ENCODE results near the gene SPDEF. TPM values are rescaled to one million over a fixed set of nuclear protein-coding genes. Genes with fewer than 3 reads are reported as not detected.
A peak's percentile ranks its signal among the peaks of the same experiment; 100 is the strongest.

The SPDEF gene
- total RNA-seq, 1 donor from 2014 or later, result 1.6 TPM

GRCh38 chr6:34510299-34510698, 45.8 kb downstream of the SPDEF start:
- DNase-seq (ENCODE audit: extremely low spot score, unreplicated experiment), result no peak
- Mint-ChIP-seq H3K36me3 (no peaks in the 10 kb centered on the region), H3K9me3 (no peaks in the 10 kb centered on the region), H3K4me1 (ENCODE audit: unreplicated experiment) (peaks cover 29% of the 10 kb centered on the region), H3K27me3 (peaks cover 10% of the 10 kb centered on the region), H3K4me3 (no peak overlapping the region), H3K27ac (no peak overlapping the region)
- TF ChIP-seq CTCF (conservative IDR thresholded peaks at IDR 0.05), result no peak

- Mint-ChIP-seq H3K27ac (no peak overlapping the region), H3K4me1 (ENCODE audit: unreplicated experiment) (peaks cover 29% of the 10 kb centered on the region), H3K36me3 (no peaks in the 10 kb centered on the region), H3K4me3 (no peak overlapping the region), H3K27me3 (peaks cover 10% of the 10 kb centered on the region), H3K9me3 (no peaks in the 10 kb centered on the region)
- no peak for TF ChIP-seq CTCF (conservative IDR thresholded peaks at IDR 0.05)
- DNase-seq (ENCODE audit: extremely low spot score, unreplicated experiment), result no peak
Measured at GRCh38 chr6:34509782-34510181, 46.3 kb downstream of the SPDEF start.

GRCh38 chr6:34508425-34508824, 47.7 kb downstream of the SPDEF start:
- no peaks in the 10 kb centered on the region for H3K27me3 Mint-ChIP-seq
- peak; percentile 49 for TF ChIP-seq CTCF (conservative IDR thresholded peaks at IDR 0.05)
- no peak overlapping the region for H3K27ac Mint-ChIP-seq
- H3K9me3 Mint-ChIP-seq, result no peaks in the 10 kb centered on the region
- DNase-seq (ENCODE audit: extremely low spot score, unreplicated experiment), result no peak
- no peak overlapping the region for H3K4me3 Mint-ChIP-seq
- no peaks in the 10 kb centered on the region for H3K36me3 Mint-ChIP-seq
- peaks cover 16% of the 10 kb centered on the region for H3K4me1 Mint-ChIP-seq (ENCODE audit: unreplicated experiment)

- Mint-ChIP-seq H3K36me3 (no peaks in the 10 kb centered on the region), H3K27ac (no peak overlapping the region), H3K9me3 (no peaks in the 10 kb centered on the region), H3K4me3 (no peak overlapping the region), H3K4me1 (ENCODE audit: unreplicated experiment) (peaks cover 10% of the 10 kb centered on the region), H3K27me3 (no peaks in the 10 kb centered on the region)
- DNase-seq (ENCODE audit: extremely low spot score, unreplicated experiment), result no peak
- no peak for TF ChIP-seq CTCF (conservative IDR thresholded peaks at IDR 0.05)
Measured at GRCh38 chr6:34506718-34507117, 49.4 kb downstream of the SPDEF start.

- DNase-seq (ENCODE audit: extremely low spot score, unreplicated experiment), result no peak
- Mint-ChIP-seq H3K27me3 (no peaks in the 10 kb centered on the region), H3K4me3 (no peak overlapping the region), H3K36me3 (no peaks in the 10 kb centered on the region), H3K4me1 (ENCODE audit: unreplicated experiment) (no peaks in the 10 kb centered on the region), H3K9me3 (no peaks in the 10 kb centered on the region), H3K27ac (no peak overlapping the region)
- TF ChIP-seq CTCF (conservative IDR thresholded peaks at IDR 0.05), result no peak
Measured at GRCh38 chr6:34497411-34497810, 58.7 kb downstream of the SPDEF start.

GRCh38 chr6:34496103-34496685, 59.9 kb downstream of the SPDEF start:
- no peak for TF ChIP-seq CTCF (conservative IDR thresholded peaks at IDR 0.05)

More at GRCh38 chr6:34496103-34496685, 59.9 kb downstream of the SPDEF start:
- Mint-ChIP-seq H3K4me1 (ENCODE audit: unreplicated experiment) (peaks cover 1% of the 10 kb centered on the region), H3K36me3 (no peaks in the 10 kb centered on the region), H3K27ac (no peak overlapping the region), H3K9me3 (no peaks in the 10 kb centered on the region), H3K27me3 (no peaks in the 10 kb centered on the region), H3K4me3 (no peak overlapping the region)
- no peak for DNase-seq (ENCODE audit: extremely low spot score, unreplicated experiment)

Measured in type B pancreatic cell (in vitro differentiated cells).